Measurements from ENCODE around the gene DSCAM.

Gene DSCAM

DNA sequence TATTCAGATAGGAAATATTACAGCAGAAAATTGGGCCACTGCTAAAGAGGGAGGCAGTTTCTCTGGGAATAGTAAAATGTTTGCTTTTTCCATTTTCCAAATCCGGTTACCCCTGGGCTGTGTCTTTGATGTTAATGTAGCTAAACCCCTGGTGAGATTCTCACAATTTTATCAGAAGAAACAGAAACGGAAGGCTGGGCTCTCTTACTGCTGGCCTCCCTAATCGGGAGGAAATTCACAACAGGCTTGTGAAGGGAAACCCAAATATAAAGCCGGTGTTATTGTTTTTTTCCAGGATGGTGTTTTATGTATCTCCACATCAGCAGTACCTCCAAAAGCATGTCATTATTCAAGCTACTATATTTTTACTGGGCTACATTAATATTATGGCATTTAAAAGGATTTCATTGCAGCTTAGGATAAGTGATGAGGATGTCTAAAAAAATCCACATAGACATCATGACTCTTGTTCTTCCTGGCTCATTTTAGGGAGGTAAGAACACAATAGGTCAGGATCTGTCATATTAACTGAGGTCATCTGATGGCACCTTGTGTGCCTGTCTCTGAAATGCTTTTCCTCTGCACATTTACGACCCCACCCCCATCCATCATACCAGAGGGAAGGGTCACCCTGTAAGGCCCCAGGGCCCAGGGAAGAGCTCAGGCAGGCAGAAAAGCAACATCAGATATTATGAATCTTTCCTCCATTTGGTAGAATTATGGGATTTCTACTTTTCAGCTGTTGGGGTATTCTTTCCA lies 158.7 kb downstream of the DSCAM start:
- DNase-seq (ENCODE audit: low read depth in 1 of 2, low spot score in 1 of 2), result no peak
- TF ChIP-seq, protein P1, sequence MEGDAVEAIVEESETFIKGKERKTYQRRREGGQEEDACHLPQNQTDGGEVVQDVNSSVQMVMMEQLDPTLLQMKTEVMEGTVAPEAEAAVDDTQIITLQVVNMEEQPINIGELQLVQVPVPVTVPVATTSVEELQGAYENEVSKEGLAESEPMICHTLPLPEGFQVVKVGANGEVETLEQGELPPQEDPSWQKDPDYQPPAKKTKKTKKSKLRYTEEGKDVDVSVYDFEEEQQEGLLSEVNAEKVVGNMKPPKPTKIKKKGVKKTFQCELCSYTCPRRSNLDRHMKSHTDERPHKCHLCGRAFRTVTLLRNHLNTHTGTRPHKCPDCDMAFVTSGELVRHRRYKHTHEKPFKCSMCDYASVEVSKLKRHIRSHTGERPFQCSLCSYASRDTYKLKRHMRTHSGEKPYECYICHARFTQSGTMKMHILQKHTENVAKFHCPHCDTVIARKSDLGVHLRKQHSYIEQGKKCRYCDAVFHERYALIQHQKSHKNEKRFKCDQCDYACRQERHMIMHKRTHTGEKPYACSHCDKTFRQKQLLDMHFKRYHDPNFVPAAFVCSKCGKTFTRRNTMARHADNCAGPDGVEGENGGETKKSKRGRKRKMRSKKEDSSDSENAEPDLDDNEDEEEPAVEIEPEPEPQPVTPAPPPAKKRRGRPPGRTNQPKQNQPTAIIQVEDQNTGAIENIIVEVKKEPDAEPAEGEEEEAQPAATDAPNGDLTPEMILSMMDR (IDR thresholded peaks at IDR 0.05; ENCODE audit: insufficient read depth, low read length), result no peak
- TF ChIP-seq GABPA (IDR thresholded peaks at IDR 0.05; ENCODE audit: low read depth) (no peak), POLR2AphosphoS5 (IDR thresholded peaks at IDR 0.05; ENCODE audit: low read depth) (no peak), SPI1 (IDR thresholded peaks at IDR 0.05; ENCODE audit: borderline replicate concordance, low read depth) (no peak)
- TF ChIP-seq, protein P2, sequence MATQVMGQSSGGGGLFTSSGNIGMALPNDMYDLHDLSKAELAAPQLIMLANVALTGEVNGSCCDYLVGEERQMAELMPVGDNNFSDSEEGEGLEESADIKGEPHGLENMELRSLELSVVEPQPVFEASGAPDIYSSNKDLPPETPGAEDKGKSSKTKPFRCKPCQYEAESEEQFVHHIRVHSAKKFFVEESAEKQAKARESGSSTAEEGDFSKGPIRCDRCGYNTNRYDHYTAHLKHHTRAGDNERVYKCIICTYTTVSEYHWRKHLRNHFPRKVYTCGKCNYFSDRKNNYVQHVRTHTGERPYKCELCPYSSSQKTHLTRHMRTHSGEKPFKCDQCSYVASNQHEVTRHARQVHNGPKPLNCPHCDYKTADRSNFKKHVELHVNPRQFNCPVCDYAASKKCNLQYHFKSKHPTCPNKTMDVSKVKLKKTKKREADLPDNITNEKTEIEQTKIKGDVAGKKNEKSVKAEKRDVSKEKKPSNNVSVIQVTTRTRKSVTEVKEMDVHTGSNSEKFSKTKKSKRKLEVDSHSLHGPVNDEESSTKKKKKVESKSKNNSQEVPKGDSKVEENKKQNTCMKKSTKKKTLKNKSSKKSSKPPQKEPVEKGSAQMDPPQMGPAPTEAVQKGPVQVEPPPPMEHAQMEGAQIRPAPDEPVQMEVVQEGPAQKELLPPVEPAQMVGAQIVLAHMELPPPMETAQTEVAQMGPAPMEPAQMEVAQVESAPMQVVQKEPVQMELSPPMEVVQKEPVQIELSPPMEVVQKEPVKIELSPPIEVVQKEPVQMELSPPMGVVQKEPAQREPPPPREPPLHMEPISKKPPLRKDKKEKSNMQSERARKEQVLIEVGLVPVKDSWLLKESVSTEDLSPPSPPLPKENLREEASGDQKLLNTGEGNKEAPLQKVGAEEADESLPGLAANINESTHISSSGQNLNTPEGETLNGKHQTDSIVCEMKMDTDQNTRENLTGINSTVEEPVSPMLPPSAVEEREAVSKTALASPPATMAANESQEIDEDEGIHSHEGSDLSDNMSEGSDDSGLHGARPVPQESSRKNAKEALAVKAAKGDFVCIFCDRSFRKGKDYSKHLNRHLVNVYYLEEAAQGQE (IDR thresholded peaks at IDR 0.05; ENCODE audit: insufficient replicate concordance, low read depth), result no peak
- no peak overlapping the region for H3K27ac ChIP-seq (replicated peaks)
- H3K4me3 ChIP-seq (replicated peaks; ENCODE audit: insufficient read depth, low read length), result no peak overlapping the region
- peaks cover 4% of the 10 kb centered on the region for H3K27me3 ChIP-seq (ENCODE audit: insufficient read depth, poor library complexity, severe bottlenecking)

DNA sequence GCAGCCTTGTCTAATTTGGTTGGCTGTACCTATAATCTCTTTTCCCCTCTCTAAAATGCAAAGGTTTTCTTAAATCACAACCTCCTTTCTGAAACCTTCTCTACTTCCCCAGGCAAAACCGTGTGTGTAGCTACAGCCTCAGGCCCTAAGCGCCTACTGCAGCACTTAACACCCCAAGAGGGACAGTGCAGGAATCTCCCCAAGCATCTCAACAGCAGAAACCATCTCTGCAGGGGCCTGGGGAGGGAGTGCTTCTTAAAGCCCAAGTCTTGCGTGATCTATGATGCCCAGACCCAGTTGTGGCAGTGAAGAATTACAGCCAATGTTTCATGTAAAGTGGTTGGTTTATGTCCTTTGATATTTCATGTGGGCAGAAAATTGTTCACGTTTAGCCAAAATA lies 159.3 kb downstream of the DSCAM start:
- no peak overlapping the region for H3K4me3 ChIP-seq (replicated peaks; ENCODE audit: insufficient read depth, low read length)
- no peak overlapping the region for H3K27ac ChIP-seq (replicated peaks)
- peaks cover 4% of the 10 kb centered on the region for H3K27me3 ChIP-seq (ENCODE audit: insufficient read depth, poor library complexity, severe bottlenecking)
- no peak for DNase-seq (ENCODE audit: low read depth in 1 of 2, low spot score in 1 of 2)
- TF ChIP-seq, protein P1 (IDR thresholded peaks at IDR 0.05; ENCODE audit: insufficient read depth, low read length), result no peak
- TF ChIP-seq, protein P2 (IDR thresholded peaks at IDR 0.05; ENCODE audit: insufficient replicate concordance, low read depth), result no peak
- TF ChIP-seq SPI1 (IDR thresholded peaks at IDR 0.05; ENCODE audit: borderline replicate concordance, low read depth), result no peak

DNA sequence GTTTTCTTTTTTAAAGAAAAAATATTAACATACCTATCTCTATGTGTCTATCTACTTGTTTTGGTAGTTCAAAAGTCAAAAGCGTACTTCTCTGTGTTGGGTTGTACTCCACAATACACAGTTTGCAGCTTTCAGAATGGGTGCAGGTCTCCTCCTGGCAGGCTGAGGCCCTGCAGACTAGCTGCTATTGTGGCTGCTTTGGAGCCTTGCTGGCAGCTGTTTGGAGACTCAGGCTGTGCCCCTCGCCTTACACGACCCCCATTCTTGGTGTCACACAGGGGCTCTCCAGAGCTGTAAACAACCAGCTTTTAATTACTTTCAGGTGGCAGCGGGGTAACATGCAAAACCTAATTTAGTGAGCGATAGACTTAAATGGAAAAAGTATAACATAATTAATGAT lies 160.4 kb downstream of the DSCAM start:
- H3K27ac ChIP-seq (replicated peaks), result no peak overlapping the region

More for the DNA sequence above, 160.4 kb downstream of the DSCAM start:
- DNase-seq (ENCODE audit: low read depth in 1 of 2, low spot score in 1 of 2), result no peak
- no peak overlapping the region for H3K4me3 ChIP-seq (replicated peaks; ENCODE audit: insufficient read depth, low read length)
- TF ChIP-seq POLR2AphosphoS5 (IDR thresholded peaks at IDR 0.05; ENCODE audit: low read depth), result no peak
- TF ChIP-seq, protein P2 (IDR thresholded peaks at IDR 0.05; ENCODE audit: insufficient replicate concordance, low read depth), result no peak
- TF ChIP-seq SPI1 (IDR thresholded peaks at IDR 0.05; ENCODE audit: borderline replicate concordance, low read depth), result no peak
- TF ChIP-seq, protein P1 (IDR thresholded peaks at IDR 0.05; ENCODE audit: insufficient read depth, low read length), result no peak
- no peak for TF ChIP-seq GABPA (IDR thresholded peaks at IDR 0.05; ENCODE audit: low read depth)
- H3K27me3 ChIP-seq (ENCODE audit: insufficient read depth, poor library complexity, severe bottlenecking), result peaks cover 4% of the 10 kb centered on the region
